Measurements from ENCODE around the gene BLID. TPM values are rescaled to one million over a fixed set of nuclear protein-coding genes. Genes with fewer than 3 reads are reported as not detected.

The BLID gene
- polyA plus RNA-seq, 1 donor (not counting 4 experiments of a cell fraction or from before 2014, with no cell fraction given), result 0.18 TPM

GRCh38 chr11:122137078-122137793, 21.2 kb upstream of the BLID start:
- Histone ChIP-seq H3K79me2 (ENCODE audit: control insufficient read depth, insufficient read depth, low read length) (peaks cover 38% of the 10 kb centered on the region), H3K27ac (ENCODE audit: control insufficient read depth, insufficient read depth, low read length) (peak overlapping the region; percentile 77)

GRCh38 chr11:122131126-122131525, 15.1 kb upstream of the BLID start:
- no peaks in the 10 kb centered on the region for H3K9me3 ChIP-seq (ENCODE audit: control insufficient read depth, low read depth, low read length)
- dilution Hi-C loops (cut with MboI; ENCODE audit: extremely low pct_ligation_motif_present, low sequenced_read_pairs), result no loop called here
- H3K27ac ChIP-seq (ENCODE audit: control insufficient read depth, insufficient read depth, low read length), result no peak overlapping the region
- peaks cover 2 to 4% of the 10 kb centered on the region in 2 experiments for H3K36me3 ChIP-seq (ENCODE audit: control insufficient read depth in 2 of 2, extremely low read depth in 1 of 2, insufficient read depth in 2 of 2, low read length in 2 of 2)
- no peak overlapping the region for H3K4me2 ChIP-seq (ENCODE audit: control insufficient read depth, extremely low read depth, insufficient read depth, low read depth, low read length)
- H3K27me3 ChIP-seq (ENCODE audit: control insufficient read depth, extremely low read depth, insufficient read depth, low read length), result no peaks in the 10 kb centered on the region
- no peaks in the 10 kb centered on the region for H3K9me1 ChIP-seq (ENCODE audit: control insufficient read depth, extremely low read depth, insufficient read depth, low read length)
- peaks cover 41% of the 10 kb centered on the region for H3K79me2 ChIP-seq (ENCODE audit: control insufficient read depth, insufficient read depth, low read length)
- H4K20me1 ChIP-seq (ENCODE audit: control insufficient read depth, extremely low read depth, insufficient read depth, low read length), result no peaks in the 10 kb centered on the region
- TF ChIP-seq CTCF (optimal IDR thresholded peaks at IDR 0.05 in 1 of 3, IDR thresholded peaks at IDR 0.05 in 1 of 3, conservative IDR thresholded peaks at IDR 0.05 in 1 of 3; ENCODE audit: extremely low read depth in 1 of 3, insufficient read depth in 2 of 3, low read length in 3 of 3) (no peak), EZH2 (IDR thresholded peaks at IDR 0.05; ENCODE audit: low read length) (no peak)
- H2AFZ ChIP-seq (ENCODE audit: control insufficient read depth, low read length), result no peak overlapping the region
- no peak overlapping the region for H3K4me3 ChIP-seq (ENCODE audit: control insufficient read depth in 2 of 3, extremely low read depth in 1 of 3, insufficient read depth in 2 of 3, low read depth in 1 of 3, low read length in 3 of 3)
- DNase-seq (ENCODE audit: low read depth, low spot score), result no peak
- FAIRE-seq, result no peak
- no peak overlapping the region for H3K9ac ChIP-seq (ENCODE audit: control insufficient read depth, extremely low read depth, insufficient read depth, low read length)
- H3K4me1 ChIP-seq (ENCODE audit: control insufficient read depth, extremely low read depth, insufficient read depth, low read length), result no peaks in the 10 kb centered on the region

More at GRCh38 chr11:122137078-122137793, 21.2 kb upstream of the BLID start:
- H3K27me3 ChIP-seq (ENCODE audit: control insufficient read depth, extremely low read depth, insufficient read depth, low read length), result no peaks in the 10 kb centered on the region
- H3K4me3 ChIP-seq (ENCODE audit: control insufficient read depth in 2 of 3, extremely low read depth in 1 of 3, insufficient read depth in 2 of 3, low read depth in 1 of 3, low read length in 3 of 3), result no peak overlapping the region
- no peaks in the 10 kb centered on the region for H3K9me1 ChIP-seq (ENCODE audit: control insufficient read depth, extremely low read depth, insufficient read depth, low read length)
- dilution Hi-C loops (cut with MboI; ENCODE audit: extremely low pct_ligation_motif_present, low sequenced_read_pairs), result no loop called here
- no peak for DNase-seq (ENCODE audit: low read depth, low spot score)
- FAIRE-seq, result peak; percentile 41
- no peak overlapping the region for H3K9ac ChIP-seq (ENCODE audit: control insufficient read depth, extremely low read depth, insufficient read depth, low read length)
- peaks cover 0 to 11% of the 10 kb centered on the region in 2 experiments for H3K36me3 ChIP-seq (ENCODE audit: control insufficient read depth in 2 of 2, extremely low read depth in 1 of 2, insufficient read depth in 2 of 2, low read length in 2 of 2)
- peak overlapping the region; percentile 55 for H3K4me2 ChIP-seq (ENCODE audit: control insufficient read depth, extremely low read depth, insufficient read depth, low read depth, low read length)
- H2AFZ ChIP-seq (ENCODE audit: control insufficient read depth, low read length), result no peak overlapping the region
- peaks cover 56% of the 10 kb centered on the region for H3K4me1 ChIP-seq (ENCODE audit: control insufficient read depth, extremely low read depth, insufficient read depth, low read length)
- TF ChIP-seq CTCF (optimal IDR thresholded peaks at IDR 0.05 in 1 of 3, IDR thresholded peaks at IDR 0.05 in 1 of 3, conservative IDR thresholded peaks at IDR 0.05 in 1 of 3; ENCODE audit: extremely low read depth in 1 of 3, insufficient read depth in 2 of 3, low read length in 3 of 3) (no peak), EZH2 (IDR thresholded peaks at IDR 0.05; ENCODE audit: low read length) (no peak)
- no peaks in the 10 kb centered on the region for H4K20me1 ChIP-seq (ENCODE audit: control insufficient read depth, extremely low read depth, insufficient read depth, low read length)
- H3K9me3 ChIP-seq (ENCODE audit: control insufficient read depth, low read depth, low read length), result no peaks in the 10 kb centered on the region

Data from keratinocyte (primary cell).